Lower leg skin (tissue), 4 donors: Measurements from ENCODE around the gene PNPLA6. TPM values are rescaled to one million over a fixed set of nuclear protein-coding genes. Genes with fewer than 3 reads are reported as not detected.

Source experiments
- DNase-seq, 2 donors: peaks; one replicate each; pipeline ENCODE4 v3.0.0-alpha.2; 2019; ENCODE audit warnings: low spot score in 2 of 2
- H3K4me3 ChIP-seq: fragments of 200-600 bp; sonication (generic); 2 replicates; pipeline ENCODE4 v1.5.1; 2017; ENCODE audit warnings: mild to moderate bottlenecking, low read depth; ENCODE audit not compliant: poor library complexity, severe bottlenecking
- POLR2A ChIP-seq, 2 donors: fragments of 450-650 bp; IDR thresholded peaks; one replicate each; pipeline ENCODE4 v1.6.1; 2016 to 2017; ENCODE audit warnings: antibody characterized with exemption in 2 of 2, mild to moderate bottlenecking in 1 of 2, moderate library complexity in 1 of 2
- WGBS, 2 donors: methylation state at CpG; one replicate each; pipeline ENCODE4 v1.1.5; 2018; 5-methylcytosine and 5-hydroxymethylcytosine counted together
- intact Hi-C: fragments of 100-400 bp; cut with DNase I; formaldehyde crosslinking; loops from one replicate; pipeline ENCODE4 v1.15.0; 2023; ENCODE audit warnings: low total_unique reads
- total RNA-seq, 4 donors: library from RNA; depleted of rRNA; stranded (reverse); fragments of >200 nt; gene quantifications; one replicate each; pipeline ENCODE4 v1.1.0, GENCODE V29; 2016
- TF ChIP-seq, protein P1 (sequence below), 3 donors: fragments of 450-650 bp; IDR thresholded peaks; one replicate each; pipeline ENCODE4 v1.5.1; 2016; ENCODE audit warnings: antibody characterized with exemption in 3 of 3, mild to moderate bottlenecking in 3 of 3, moderate library complexity in 2 of 3

PNPLA6 gene
- total RNA-seq, 4 donors from 2014 or later = 58.3 to 89.8 (median 71.0) TPM

- DNase-seq = no peak
- H3K4me3 ChIP-seq = no peak overlapping the region
- no peak for TF ChIP-seq POLR2A (IDR thresholded peaks at IDR 0.05)
- TF ChIP-seq, protein P1, sequence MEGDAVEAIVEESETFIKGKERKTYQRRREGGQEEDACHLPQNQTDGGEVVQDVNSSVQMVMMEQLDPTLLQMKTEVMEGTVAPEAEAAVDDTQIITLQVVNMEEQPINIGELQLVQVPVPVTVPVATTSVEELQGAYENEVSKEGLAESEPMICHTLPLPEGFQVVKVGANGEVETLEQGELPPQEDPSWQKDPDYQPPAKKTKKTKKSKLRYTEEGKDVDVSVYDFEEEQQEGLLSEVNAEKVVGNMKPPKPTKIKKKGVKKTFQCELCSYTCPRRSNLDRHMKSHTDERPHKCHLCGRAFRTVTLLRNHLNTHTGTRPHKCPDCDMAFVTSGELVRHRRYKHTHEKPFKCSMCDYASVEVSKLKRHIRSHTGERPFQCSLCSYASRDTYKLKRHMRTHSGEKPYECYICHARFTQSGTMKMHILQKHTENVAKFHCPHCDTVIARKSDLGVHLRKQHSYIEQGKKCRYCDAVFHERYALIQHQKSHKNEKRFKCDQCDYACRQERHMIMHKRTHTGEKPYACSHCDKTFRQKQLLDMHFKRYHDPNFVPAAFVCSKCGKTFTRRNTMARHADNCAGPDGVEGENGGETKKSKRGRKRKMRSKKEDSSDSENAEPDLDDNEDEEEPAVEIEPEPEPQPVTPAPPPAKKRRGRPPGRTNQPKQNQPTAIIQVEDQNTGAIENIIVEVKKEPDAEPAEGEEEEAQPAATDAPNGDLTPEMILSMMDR (IDR thresholded peaks at IDR 0.05) = no peak
- intact Hi-C loops = no loop called here
- WGBS, 2 donors = 84% methylated on average over 29 to 30 of the region's 31 CpGs
Measured at GRCh38 chr19:7610491-7611240, 75.1 kb downstream of the PNPLA6 start.

Other genes with a start within 250 kb of the PNPLA6 start
- gene INSR, start 241.3 kb upstream of the PNPLA6 start, total RNA-seq = 100 to 1,000 TPM in 1 of 4 donors, 10 to 100 TPM in 3; 70.7 to 165 (median 89.2) TPM
- 10 to 100 TPM; 32.3 to 49.2 (median 36.3) TPM for gene ARHGEF18, start 186.8 kb upstream of the PNPLA6 start, total RNA-seq
- gene PEX11G, start 46.7 kb upstream of the PNPLA6 start, total RNA-seq = 1 to 10 TPM; 3.2 to 8.2 (median 4.7) TPM
- 10 to 100 TPM; 30.4 to 42.8 (median 36.9) TPM for gene ZNF358, start 19.6 kb upstream of the PNPLA6 start, total RNA-seq
- gene MCOLN1, start 13.1 kb upstream of the PNPLA6 start, total RNA-seq = 10 to 100 TPM; 15.2 to 37.7 (median 28.6) TPM
- 100 to 1,000 TPM in 3 of 4 donors, 10 to 100 TPM in 1; 75.3 to 174 (median 110) TPM for gene CAMSAP3, start 60.1 kb downstream of the PNPLA6 start, total RNA-seq
- gene XAB2, start 93.8 kb downstream of the PNPLA6 start, total RNA-seq = 10 to 100 TPM; 55.9 to 99.1 (median 67.7) TPM
- 100 to 1,000 TPM in 1 of 4 donors, 10 to 100 TPM in 2, 1 to 10 TPM in 1; 9.0 to 267 (median 19.1) TPM for gene PET100, start 94.1 kb downstream of the PNPLA6 start, total RNA-seq
- gene PCP2, start 98.0 kb downstream of the PNPLA6 start, total RNA-seq = 1 to 10 TPM in 3 of 4 donors, not detected in 1; 1.1 to 6.5 (median 4.2) TPM
- gene STXBP2, start 101.4 kb downstream of the PNPLA6 start, total RNA-seq = 100 to 1,000 TPM in 1 of 4 donors, 10 to 100 TPM in 3; 43.8 to 109 (median 69.9) TPM
- gene RETN, start 133.3 kb downstream of the PNPLA6 start, total RNA-seq = not detected
- not detected for gene MCEMP1, start 141.4 kb downstream of the PNPLA6 start, total RNA-seq
- gene TRAPPC5, start 145.1 kb downstream of the PNPLA6 start, total RNA-seq = 100 to 1,000 TPM; 115 to 197 (median 143) TPM
- gene FCER2, start 166.4 kb downstream of the PNPLA6 start, total RNA-seq = not detected
- 1 to 10 TPM in 1 of 4 donors, under 1 TPM in 1, not detected in 2; 0.36 to 2.3 TPM for gene CLEC4G, start 196.4 kb downstream of the PNPLA6 start, total RNA-seq
- gene CD209, start 211.8 kb downstream of the PNPLA6 start, total RNA-seq = 1 to 10 TPM in 2 of 4 donors, under 1 TPM in 2; 0.55 to 2.1 (median 1.4) TPM
- gene CLEC4M, start 227.5 kb downstream of the PNPLA6 start, total RNA-seq = not detected